Stimulated activated CD4-positive, alpha-beta T cell treated with anti-CD3 and anti-CD28 coated beads, TNF-alpha, amount 100 ng/mL, for 48 hours (primary cell): Measurements from ENCODE around the gene TRIM37.
A peak's percentile ranks its signal among the peaks of the same experiment; 100 is the strongest.

Experiments used
- DNase-seq, 3 donors: peaks; one replicate each; pipeline ENCODE4 v3.0.0-alpha.2; 2020; ENCODE audit warnings: low read depth in 3 of 3

The TRIM37 gene

GRCh38 chr17:59030811-59031210 is 75.9 kb downstream of the TRIM37 start:
- DNase-seq: no peak

- no peak for DNase-seq
Measured at GRCh38 chr17:59028328-59028727, 78.4 kb downstream of the TRIM37 start.

GRCh38 chr17:59027750-59028149 is 78.9 kb downstream of the TRIM37 start:
- no peak for DNase-seq

- no peak for DNase-seq
Measured at GRCh38 chr17:59026176-59026939, 80.3 kb downstream of the TRIM37 start.

- no peak for DNase-seq
Measured at GRCh38 chr17:59024916-59025315, 81.8 kb downstream of the TRIM37 start.

- no peak for DNase-seq
Measured at GRCh38 chr17:59018019-59018418, 88.7 kb downstream of the TRIM37 start.

GRCh38 chr17:59011975-59012374 is 94.7 kb downstream of the TRIM37 start:
- no peak for DNase-seq

GRCh38 chr17:59010026-59010425 is 96.7 kb downstream of the TRIM37 start:
- no peak for DNase-seq

GRCh38 chr17:59008737-59009136 is 97.9 kb downstream of the TRIM37 start:
- DNase-seq: no peak

- no peak for DNase-seq
Measured at GRCh38 chr17:59007995-59008394, 98.7 kb downstream of the TRIM37 start.

GRCh38 chr17:59004338-59005111 is 102.2 kb downstream of the TRIM37 start:
- peak; percentile 22 to 53 (median 51) for DNase-seq

GRCh38 chr17:59003860-59004259 is 102.8 kb downstream of the TRIM37 start:
- no peak for DNase-seq

GRCh38 chr17:59002848-59003247 is 103.8 kb downstream of the TRIM37 start:
- no peak for DNase-seq

- DNase-seq: no peak
Measured at GRCh38 chr17:59002126-59002525, 104.6 kb downstream of the TRIM37 start.

- peak; percentile 53 to 65 (median 62) for DNase-seq
Measured at GRCh38 chr17:59001158-59001814, 105.4 kb downstream of the TRIM37 start.

GRCh38 chr17:59000022-59000421 is 106.7 kb downstream of the TRIM37 start:
- DNase-seq: no peak

- DNase-seq: no peak
Measured at GRCh38 chr17:58999500-58999899, 107.2 kb downstream of the TRIM37 start.

- no peak for DNase-seq
Measured at GRCh38 chr17:58998871-58999270, 107.8 kb downstream of the TRIM37 start.

GRCh38 chr17:58997756-58998553 is 108.7 kb downstream of the TRIM37 start:
- DNase-seq: no peak

GRCh38 chr17:58996968-58997367 is 109.7 kb downstream of the TRIM37 start:
- no peak for DNase-seq

GRCh38 chr17:58995247-58995940 is 111.3 kb downstream of the TRIM37 start:
- no peak for DNase-seq
